ENCODE results near the gene TMEM106C. TPM values are rescaled to one million over a fixed set of nuclear protein-coding genes. Genes with fewer than 3 reads are reported as not detected.

Gene TMEM106C
- total RNA-seq, 1 donor from 2014 or later: 169 TPM

Other genes with a start within 250 kb of the TMEM106C start
- gene ENDOU, start 238.1 kb upstream of the TMEM106C start, total RNA-seq: not detected in 2 replicates
- gene RAPGEF3, start 204.7 kb upstream of the TMEM106C start, total RNA-seq: 1.8 and 2.7 TPM in 2 replicates
- 7.3 and 7.4 TPM in 2 replicates for gene SLC48A1, start 190.4 kb upstream of the TMEM106C start, total RNA-seq
- 251 and 253 TPM in 2 replicates for gene HDAC7, start 143.7 kb upstream of the TMEM106C start, total RNA-seq
- gene VDR, start 58.6 kb upstream of the TMEM106C start, total RNA-seq: 312 and 317 TPM in 2 replicates
- gene COL2A1, start 40.9 kb downstream of the TMEM106C start, total RNA-seq: 0.14 and 0.27 TPM in 2 replicates
- 45.9 and 49.0 TPM in 2 replicates for gene SENP1, start 142.5 kb downstream of the TMEM106C start, total RNA-seq
- 55.2 and 67.3 TPM in 2 replicates for gene PFKM, start 155.8 kb downstream of the TMEM106C start, total RNA-seq
- gene ASB8, start 193.9 kb downstream of the TMEM106C start, total RNA-seq: 32.5 and 33.1 TPM in 2 replicates
- gene CCDC184, start 220.0 kb downstream of the TMEM106C start, total RNA-seq: 0.34 and 0.64 TPM in 2 replicates
- not detected in 2 replicates for gene OR10AD1, start 239.7 kb downstream of the TMEM106C start, total RNA-seq

Measured in activated T-helper 2 cell treated with anti-CD3 and anti-CD28 coated beads, Interferon-gamma antibody, Interleukin-2, Interleukin-4, amounts not matched to agents 10 μg/mL and 5 μg/mL and 100 μg/mL, durations not matched to agents 14 hours and 24 hours and 36 hours (primary cell).